Endothelial cell of umbilical vein (primary cell): ENCODE data around the gene SRSF10. TPM values are rescaled to one million over a fixed set of nuclear protein-coding genes. Genes with fewer than 3 reads are reported as not detected.

Experiments
- BruUV-seq: library from RNA; stranded (reverse); fragments of 400-500 nt; replicated peaks from 2 replicates; lab custom pipeline; 2021; lab: Mats Ljungman, UMichigan
- CTCF ChIA-PET: fragments of 300-600, 350-600 bp; sonication (Branson Sonifier 250); formaldehyde crosslinking; loops from one replicate; lab custom pipeline; 2021; ENCODE audit warnings: antibody characterized with exemption, inconsistent platforms; lab: Charles Lee
- POLR2A ChIA-PET: fragments of 300-600, 350-600 bp; sonication (Branson Sonifier 250); formaldehyde crosslinking; loops from one replicate; lab custom pipeline; 2021; ENCODE audit warnings: antibody characterized with exemption, inconsistent platforms; lab: Charles Lee
- DNase-seq: peaks from one replicate; pipeline ENCODE4 v3.0.0-alpha.2; 2011; ENCODE audit warnings: low read depth, low spot score
- FAIRE-seq: peaks from 2 replicates; lab custom pipeline; 2011; peaks lifted over from hg19 to GRCh38; lab: Jason Lieb, UNC
- H2AFZ ChIP-seq: 2 replicates; pipeline ENCODE4 v1.6.0; 2012; ENCODE audit warnings: low read depth, low read length, control low read depth, inconsistent platforms
- H3K27ac ChIP-seq: 2 replicates; pipeline ENCODE4 v1.5.1; 2011; ENCODE audit warnings: low read depth, mild to moderate bottlenecking, control low read depth, low read length, moderate library complexity; ENCODE audit not compliant: insufficient read depth
- H3K27me3 ChIP-seq, 2 experiments: 2 replicates each; pipeline versions ENCODE4 v1.6.0 to v1.6.1; 2011; ENCODE audit warnings: low read length in 2 of 2, mixed read lengths in 1 of 2; ENCODE audit not compliant: control insufficient read depth in 2 of 2, insufficient read depth in 2 of 2
- H3K36me3 ChIP-seq, 2 experiments: 2 replicates in 1 of 2; 3 replicates in 1 of 2; pipeline ENCODE4 v1.5.1; 2011; ENCODE audit warnings: low read length in 2 of 2, mild to moderate bottlenecking in 1 of 2, moderate library complexity in 1 of 2; ENCODE audit not compliant: control insufficient read depth in 2 of 2, insufficient read depth in 2 of 2; ENCODE audit errors: extremely low read depth in 1 of 2
- H3K4me1 ChIP-seq: 3 replicates; pipeline ENCODE4 v1.5.1; 2011; ENCODE audit warnings: mild to moderate bottlenecking, low read length; ENCODE audit not compliant: control insufficient read depth, insufficient read depth; ENCODE audit errors: extremely low read depth
- H3K4me2 ChIP-seq: 2 replicates; pipeline ENCODE4 v1.6.1; 2011; ENCODE audit warnings: low read length, control low read depth, mixed read lengths; ENCODE audit not compliant: insufficient read depth
- H3K4me3 ChIP-seq, 3 experiments: fragments of 200-600 bp in 1 of 3; sonication (generic), shearing (Covaris generic) in 1 of 3; replicated peaks in 1 of 3; 2 replicates each; pipeline ENCODE4 v1.5.1; 2011 to 2016; ENCODE audit warnings: control low read depth in 3 of 3, low read length in 3 of 3, mild to moderate bottlenecking in 2 of 3, inconsistent platforms in 1 of 3, low read depth in 1 of 3, moderate library complexity in 1 of 3; ENCODE audit not compliant: insufficient read depth in 1 of 3
- H3K79me2 ChIP-seq: 2 replicates; pipeline ENCODE4 v1.6.0; 2012; ENCODE audit warnings: low read length, inconsistent platforms; ENCODE audit not compliant: control insufficient read depth, insufficient read depth
- H3K9ac ChIP-seq: replicated peaks from 2 replicates; pipeline ENCODE3; 2011; ENCODE audit warnings: low read length, control low read depth; ENCODE audit not compliant: insufficient read depth; ENCODE audit errors: extremely low read depth
- H3K9me1 ChIP-seq: replicated peaks from 3 replicates; pipeline ENCODE4 v1.6.0; 2011; ENCODE audit warnings: mild to moderate bottlenecking, low read length; ENCODE audit not compliant: control insufficient read depth, insufficient read depth; ENCODE audit errors: extremely low read depth
- H3K9me3 ChIP-seq: replicated peaks from 2 replicates; pipeline ENCODE4 v1.5.1; 2012; ENCODE audit warnings: low read length, inconsistent platforms; ENCODE audit not compliant: control insufficient read depth, insufficient read depth
- H4K20me1 ChIP-seq: replicated peaks from 2 replicates; pipeline ENCODE3; 2011; ENCODE audit warnings: mild to moderate bottlenecking, low read length; ENCODE audit not compliant: control insufficient read depth, insufficient read depth; ENCODE audit errors: extremely low read depth
- EZH2 ChIP-seq: IDR thresholded peaks from 2 replicates; pipeline ENCODE4 v1.6.1; 2012; ENCODE audit warnings: borderline replicate concordance, low read depth, mild to moderate bottlenecking, moderate library complexity, low read length, inconsistent platforms; ENCODE audit not compliant: severe bottlenecking
- FOS ChIP-seq: IDR thresholded peaks from 2 replicates; pipeline ENCODE4 v1.6.1; 2011; ENCODE audit warnings: mild to moderate bottlenecking, low read length, moderate library complexity, borderline replicate concordance; ENCODE audit not compliant: insufficient read depth
- GATA2 ChIP-seq: IDR thresholded peaks from 2 replicates; pipeline ENCODE4 v1.7.0; 2011; ENCODE audit warnings: low read depth, mild to moderate bottlenecking, moderate library complexity, mixed read lengths, low read length; ENCODE audit not compliant: insufficient read length, insufficient read depth
- JUN ChIP-seq: IDR thresholded peaks from 2 replicates; pipeline ENCODE4 v1.6.1; 2011; ENCODE audit warnings: borderline replicate concordance, low read depth; ENCODE audit not compliant: insufficient read length, insufficient read depth
- MYC ChIP-seq: IDR thresholded peaks from one replicate; pipeline ENCODE4 v1.6.1; 2011; ENCODE audit warnings: mild to moderate bottlenecking, low read depth, low read length
- POLR2A ChIP-seq: IDR thresholded peaks from 2 replicates; pipeline ENCODE4 v1.6.1; 2012; ENCODE audit warnings: low read depth, mild to moderate bottlenecking, control low read depth, low read length
- POLR2AphosphoS5 ChIP-seq: IDR thresholded peaks from 2 replicates; pipeline ENCODE4 v1.6.1; 2012; ENCODE audit warnings: low read depth, mild to moderate bottlenecking, control low read depth, low read length, moderate library complexity; ENCODE audit not compliant: insufficient read depth
- dilution Hi-C: fragments of 300-500 bp; cut with MboI; formaldehyde crosslinking; loops from one replicate; pipeline ENCODE4 v1.15.0; 2019; ENCODE audit warnings: low sequenced_read_pairs; ENCODE audit not compliant: extremely low pct_ligation_motif_present
- intact Hi-C: fragments of 100-400 bp; cut with micrococcal nuclease; formaldehyde crosslinking; loops from one replicate; pipeline ENCODE4 v1.10.0; 2022
- polyA plus RNA-seq, 4 experiments: library from polyadenylated mRNA; depleted of rRNA in 3 of 4; stranded (reverse) in 3 of 4; unstranded in 1 of 4; fragments of >200 nt; gene quantifications; 2 replicates each; pipeline versions ENCODE4 v1.2.1 to v1.2.3, GENCODE V29; 2011 to 2012; ENCODE audit warnings: missing spikeins in 1 of 4
- total RNA-seq: library from RNA; stranded (reverse); gene quantifications from 2 replicates; pipeline ENCODE4 v1.2.3, GENCODE V29; 2021
- TF ChIP-seq, protein P1 (sequence below), 2 donors: IDR thresholded peaks; 1 replicate in 1 of 2; 2 replicates in 1 of 2; pipeline ENCODE4 v1.5.1; 2011; ENCODE audit warnings: low read length in 2 of 2, mild to moderate bottlenecking in 2 of 2, moderate library complexity in 2 of 2, control low read depth in 1 of 2, inconsistent platforms in 1 of 2, low read depth in 1 of 2; ENCODE audit not compliant: insufficient read depth in 1 of 2; ENCODE audit errors: extremely low read depth in 1 of 2
- TF ChIP-seq, protein P2 (sequence below): IDR thresholded peaks from 2 replicates; pipeline ENCODE4 v1.6.1; 2011; ENCODE audit not compliant: insufficient read depth, insufficient read length

Gene SRSF10
- total and polyA plus RNA-seq, 2 donors (not counting 3 experiments of a cell fraction or from before 2014, with no cell fraction given) = 124 to 135 TPM

- no peak overlapping the region for H3K9ac ChIP-seq
- ChIA-PET POLR2A (no interaction called here), CTCF (interaction anchor here (1.3 to 2.1 kb wide), 2 partner anchors 17 to 25 kb away, joined by 3 to 13 read pairs; no protein-coding TSS in a partner anchor)
- DNase-seq (no peak), FAIRE-seq (no peak)
- no peak overlapping the region for H3K4me3 ChIP-seq
- BruUV-seq = no TSS peak
- H3K27me3 ChIP-seq = no peaks in the 10 kb centered on the region
- no peak overlapping the region for H3K27ac ChIP-seq
- H3K9me1 ChIP-seq = no peaks in the 10 kb centered on the region
- TF ChIP-seq, protein P1, sequence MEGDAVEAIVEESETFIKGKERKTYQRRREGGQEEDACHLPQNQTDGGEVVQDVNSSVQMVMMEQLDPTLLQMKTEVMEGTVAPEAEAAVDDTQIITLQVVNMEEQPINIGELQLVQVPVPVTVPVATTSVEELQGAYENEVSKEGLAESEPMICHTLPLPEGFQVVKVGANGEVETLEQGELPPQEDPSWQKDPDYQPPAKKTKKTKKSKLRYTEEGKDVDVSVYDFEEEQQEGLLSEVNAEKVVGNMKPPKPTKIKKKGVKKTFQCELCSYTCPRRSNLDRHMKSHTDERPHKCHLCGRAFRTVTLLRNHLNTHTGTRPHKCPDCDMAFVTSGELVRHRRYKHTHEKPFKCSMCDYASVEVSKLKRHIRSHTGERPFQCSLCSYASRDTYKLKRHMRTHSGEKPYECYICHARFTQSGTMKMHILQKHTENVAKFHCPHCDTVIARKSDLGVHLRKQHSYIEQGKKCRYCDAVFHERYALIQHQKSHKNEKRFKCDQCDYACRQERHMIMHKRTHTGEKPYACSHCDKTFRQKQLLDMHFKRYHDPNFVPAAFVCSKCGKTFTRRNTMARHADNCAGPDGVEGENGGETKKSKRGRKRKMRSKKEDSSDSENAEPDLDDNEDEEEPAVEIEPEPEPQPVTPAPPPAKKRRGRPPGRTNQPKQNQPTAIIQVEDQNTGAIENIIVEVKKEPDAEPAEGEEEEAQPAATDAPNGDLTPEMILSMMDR (IDR thresholded peaks at IDR 0.05; ENCODE audit: extremely low read depth in 1 of 2, insufficient read depth in 1 of 2, low read depth in 1 of 2, low read length in 2 of 2) = no peak
- TF ChIP-seq MYC = no peak
- TF ChIP-seq POLR2AphosphoS5 = no peak
- TF ChIP-seq FOS = no peak
- TF ChIP-seq EZH2 = no peak
- TF ChIP-seq POLR2A = no peak
- TF ChIP-seq, protein P2, sequence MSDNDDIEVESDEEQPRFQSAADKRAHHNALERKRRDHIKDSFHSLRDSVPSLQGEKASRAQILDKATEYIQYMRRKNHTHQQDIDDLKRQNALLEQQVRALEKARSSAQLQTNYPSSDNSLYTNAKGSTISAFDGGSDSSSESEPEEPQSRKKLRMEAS = no peak
- TF ChIP-seq GATA2 = no peak
- no peak for TF ChIP-seq JUN
- H3K36me3 ChIP-seq = no peaks in the 10 kb centered on the region
- no peaks in the 10 kb centered on the region for H3K9me3 ChIP-seq
- no peaks in the 10 kb centered on the region for H4K20me1 ChIP-seq
- no peak overlapping the region for H3K4me2 ChIP-seq
- no peak overlapping the region for H2AFZ ChIP-seq
- no peaks in the 10 kb centered on the region for H3K79me2 ChIP-seq
- intact Hi-C loops = no loop called here
- dilution Hi-C loops = no loop called here
- peaks cover 4% of the 10 kb centered on the region for H3K4me1 ChIP-seq
Observed at GRCh38 chr1:24002695-24003094, 22.6 kb upstream of the SRSF10 start.
